Uterus (tissue), 4 donors: Measurements from ENCODE around the gene TMEM14B. TPM values are rescaled to one million over a fixed set of nuclear protein-coding genes. Genes with fewer than 3 reads are reported as not detected.

ENCODE experiments used
- DNase-seq, 2 donors: peaks; one replicate each; pipeline ENCODE4 v3.0.0-alpha.2; 2019 to 2020
- H3K27ac ChIP-seq, 2 donors: fragments of 200-600 bp; sonication (generic); 1 replicate in 1 of 2; 2 replicates in 1 of 2; pipeline ENCODE4 v1.5.1; 2016 to 2018
- H3K27me3 ChIP-seq, 2 donors: fragments of 200-600 bp; sonication (generic); one replicate each; pipeline ENCODE4 v1.5.1; 2018 to 2019; ENCODE audit warnings: control low read depth in 1 of 2
- H3K36me3 ChIP-seq, 2 donors: fragments of 200-600 bp; sonication (generic); one replicate each; pipeline ENCODE4 v1.5.1; 2019; ENCODE audit warnings: control low read depth in 1 of 2
- H3K4me1 ChIP-seq, 2 donors: fragments of 200-600 bp; sonication (generic); one replicate each; pipeline ENCODE4 v1.5.1; 2018 to 2019; ENCODE audit warnings: control low read depth in 1 of 2
- H3K4me3 ChIP-seq, 2 donors: fragments of 200-600 bp; sonication (generic); 1 replicate in 1 of 2; 2 replicates in 1 of 2; pipeline ENCODE4 v1.5.1; 2018 to 2019; ENCODE audit warnings: mild to moderate bottlenecking in 1 of 2
- H3K9me3 ChIP-seq, 2 donors: fragments of 200-600 bp; sonication (generic); one replicate each; pipeline ENCODE4 v1.5.1; 2019; ENCODE audit warnings: control low read depth in 1 of 2
- POLR2A ChIP-seq, 2 donors: fragments of 450-650 bp; IDR thresholded peaks; one replicate each; pipeline ENCODE4 v1.6.1; 2016; ENCODE audit warnings: antibody characterized with exemption in 2 of 2, mild to moderate bottlenecking in 1 of 2, moderate library complexity in 1 of 2
- intact Hi-C: fragments of 100-400 bp; cut with DNase I; formaldehyde crosslinking; loops from one replicate; pipeline ENCODE4 v1.15.1; 2023; ENCODE audit warnings: low total_unique reads
- total RNA-seq, 4 donors: library from RNA; depleted of rRNA in 3 of 4; stranded (reverse); fragments of >200 nt in 3 of 4; gene quantifications; one replicate each; pipeline versions ENCODE4 v1.1.0 to v1.2.4, GENCODE V29; 2014 to 2023
- TF ChIP-seq, protein P1 (sequence below), 4 experiments: fragments of 200-600 bp in 2 of 4; fragments of 450-650 bp in 2 of 4; sonication (generic) in 2 of 4; IDR thresholded peaks; one replicate each; pipeline ENCODE4 v1.5.1; 2016 to 2019; ENCODE audit warnings: antibody characterized with exemption in 4 of 4, mild to moderate bottlenecking in 2 of 4, moderate library complexity in 1 of 4
- donor health status: DM: yes; HTN: yes; CAD: no.

TMEM14B gene
- total RNA-seq, 4 donors from 2014 or later: 48.5 to 71.9 (median 54.6) TPM

DNA sequence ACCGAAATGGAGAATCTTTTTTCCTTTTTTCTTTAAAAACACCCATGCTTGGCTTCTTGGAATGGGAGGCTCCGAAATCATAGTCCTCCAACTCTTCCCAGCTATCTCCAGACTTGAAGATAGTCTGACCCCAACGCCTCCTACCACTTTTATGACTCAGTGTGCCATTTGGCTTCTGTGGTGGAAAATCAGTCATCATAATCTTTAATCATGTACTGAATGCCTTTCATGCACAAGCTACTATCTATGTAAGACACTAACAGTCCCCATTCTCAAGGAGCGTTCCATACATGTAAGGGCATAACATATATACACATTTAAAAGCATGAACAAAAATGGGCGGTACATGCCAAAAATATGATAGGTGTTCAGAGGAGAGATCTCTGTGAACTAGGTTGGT, 44.1 kb downstream of the TMEM14B start:
- H3K9me3 ChIP-seq: no peaks in the 10 kb centered on the region
- intact Hi-C loops: no loop called here
- DNase-seq: no peak
- no peak overlapping the region for H3K27ac ChIP-seq
- no peaks in the 10 kb centered on the region for H3K27me3 ChIP-seq
- H3K36me3 ChIP-seq: no peaks in the 10 kb centered on the region
- H3K4me1 ChIP-seq: no peaks in the 10 kb centered on the region
- TF ChIP-seq, protein P1, sequence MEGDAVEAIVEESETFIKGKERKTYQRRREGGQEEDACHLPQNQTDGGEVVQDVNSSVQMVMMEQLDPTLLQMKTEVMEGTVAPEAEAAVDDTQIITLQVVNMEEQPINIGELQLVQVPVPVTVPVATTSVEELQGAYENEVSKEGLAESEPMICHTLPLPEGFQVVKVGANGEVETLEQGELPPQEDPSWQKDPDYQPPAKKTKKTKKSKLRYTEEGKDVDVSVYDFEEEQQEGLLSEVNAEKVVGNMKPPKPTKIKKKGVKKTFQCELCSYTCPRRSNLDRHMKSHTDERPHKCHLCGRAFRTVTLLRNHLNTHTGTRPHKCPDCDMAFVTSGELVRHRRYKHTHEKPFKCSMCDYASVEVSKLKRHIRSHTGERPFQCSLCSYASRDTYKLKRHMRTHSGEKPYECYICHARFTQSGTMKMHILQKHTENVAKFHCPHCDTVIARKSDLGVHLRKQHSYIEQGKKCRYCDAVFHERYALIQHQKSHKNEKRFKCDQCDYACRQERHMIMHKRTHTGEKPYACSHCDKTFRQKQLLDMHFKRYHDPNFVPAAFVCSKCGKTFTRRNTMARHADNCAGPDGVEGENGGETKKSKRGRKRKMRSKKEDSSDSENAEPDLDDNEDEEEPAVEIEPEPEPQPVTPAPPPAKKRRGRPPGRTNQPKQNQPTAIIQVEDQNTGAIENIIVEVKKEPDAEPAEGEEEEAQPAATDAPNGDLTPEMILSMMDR (IDR thresholded peaks at IDR 0.05): no peak
- no peak for TF ChIP-seq POLR2A (IDR thresholded peaks at IDR 0.05)
- no peak overlapping the region for H3K4me3 ChIP-seq

DNA sequence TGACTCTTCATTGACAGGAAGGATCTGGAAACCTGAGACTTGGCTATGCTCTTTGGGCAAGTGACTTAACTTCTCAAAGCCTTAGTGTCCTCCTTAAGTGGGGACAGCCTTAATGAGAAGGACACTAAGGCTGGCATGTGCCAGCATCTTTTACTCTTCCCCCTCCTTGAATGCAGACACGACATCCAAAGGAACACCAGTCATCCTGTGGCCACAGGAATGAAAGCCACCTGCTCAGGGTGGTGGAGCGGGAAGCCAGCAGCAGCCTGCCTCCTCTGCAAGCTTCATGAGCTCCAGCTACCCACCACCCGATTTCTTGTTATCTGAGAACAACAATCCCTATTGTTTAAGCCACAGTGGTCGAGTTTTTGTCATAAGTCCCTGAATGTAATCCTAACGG, 44.5 kb downstream of the TMEM14B start:
- Histone ChIP-seq H3K4me1 (no peaks in the 10 kb centered on the region), H3K27me3 (no peaks in the 10 kb centered on the region), H3K9me3 (no peaks in the 10 kb centered on the region), H3K36me3 (no peaks in the 10 kb centered on the region), H3K27ac (no peak overlapping the region), H3K4me3 (no peak overlapping the region)
- DNase-seq: no peak
- TF ChIP-seq, protein P1 (IDR thresholded peaks at IDR 0.05): no peak
- TF ChIP-seq POLR2A (IDR thresholded peaks at IDR 0.05): no peak
- intact Hi-C loops: no loop called here

DNA sequence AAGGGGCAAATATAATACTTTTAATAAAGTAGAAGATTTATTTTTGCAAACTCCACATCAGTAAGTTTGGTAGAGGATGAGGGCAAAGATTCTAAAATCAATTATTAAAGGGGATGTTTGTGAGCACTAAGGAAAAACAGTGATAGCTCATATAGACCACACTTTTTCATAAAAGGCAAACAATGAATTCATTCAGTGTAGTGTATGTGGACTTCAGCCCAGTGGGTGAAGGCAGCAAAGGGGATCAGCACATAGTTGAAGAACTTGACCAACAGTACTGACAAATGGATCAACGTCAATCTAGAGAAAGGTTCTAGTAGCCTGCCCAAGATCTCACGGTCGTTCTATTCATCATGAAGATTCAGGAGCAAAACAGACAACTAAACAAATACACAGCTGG, 45.4 kb downstream of the TMEM14B start:
- TF ChIP-seq POLR2A (IDR thresholded peaks at IDR 0.05): no peak
- TF ChIP-seq, protein P1 (IDR thresholded peaks at IDR 0.05): no peak
- Histone ChIP-seq H3K4me1 (no peaks in the 10 kb centered on the region), H3K4me3 (no peak overlapping the region), H3K9me3 (no peaks in the 10 kb centered on the region), H3K27ac (no peak overlapping the region), H3K36me3 (no peaks in the 10 kb centered on the region), H3K27me3 (no peaks in the 10 kb centered on the region)
- DNase-seq: no peak
- intact Hi-C loops: no loop called here

DNA sequence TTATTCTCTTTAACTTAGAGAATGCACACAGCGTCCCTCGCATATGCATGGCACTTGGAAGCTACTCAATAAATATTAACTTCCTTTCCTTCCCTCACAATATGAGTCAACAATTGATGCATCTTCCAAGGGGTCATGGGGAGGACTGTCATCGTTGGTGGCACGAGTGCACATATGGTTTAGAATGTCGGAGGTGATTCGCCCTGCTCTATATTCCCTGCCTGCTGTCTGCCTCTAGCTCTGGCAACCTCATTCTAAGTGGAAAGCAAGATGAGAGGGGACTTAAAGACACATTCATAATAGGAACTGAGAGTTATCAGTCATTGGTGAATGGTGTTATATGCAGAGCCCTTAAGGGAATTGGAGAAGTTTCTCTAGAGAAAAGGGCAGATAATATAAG, 46.1 kb downstream of the TMEM14B start:
- TF ChIP-seq POLR2A (IDR thresholded peaks at IDR 0.05): no peak
- TF ChIP-seq, protein P1 (IDR thresholded peaks at IDR 0.05): no peak
- Histone ChIP-seq H3K27ac (no peak overlapping the region), H3K36me3 (no peaks in the 10 kb centered on the region), H3K27me3 (no peaks in the 10 kb centered on the region), H3K4me1 (no peaks in the 10 kb centered on the region), H3K9me3 (no peaks in the 10 kb centered on the region), H3K4me3 (no peak overlapping the region)
- DNase-seq: no peak
- intact Hi-C loops: no loop called here

DNA sequence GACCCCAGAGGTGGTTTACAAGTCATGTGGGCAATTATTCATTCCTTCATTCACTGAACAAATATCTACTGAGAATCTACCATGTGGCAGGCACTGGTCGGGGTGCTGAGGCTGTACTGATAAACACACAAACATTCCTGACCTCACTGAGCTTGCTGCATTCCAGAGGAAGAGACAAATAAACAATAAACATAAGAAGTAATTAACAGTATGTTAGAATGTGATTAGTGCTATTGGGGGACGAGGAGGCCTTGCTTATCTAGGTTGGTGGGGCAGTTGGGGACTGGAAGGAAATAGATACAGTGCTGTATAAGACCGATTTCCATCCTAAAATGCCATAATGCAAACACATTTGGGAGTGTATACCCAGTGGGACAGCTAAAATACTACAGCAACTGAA, 46.6 kb downstream of the TMEM14B start:
- no peaks in the 10 kb centered on the region for H3K9me3 ChIP-seq
- no peaks in the 10 kb centered on the region for H3K36me3 ChIP-seq
- no peak overlapping the region for H3K4me3 ChIP-seq
- no peaks in the 10 kb centered on the region for H3K27me3 ChIP-seq
- intact Hi-C loops: no loop called here
- DNase-seq: no peak
- TF ChIP-seq, protein P1 (IDR thresholded peaks at IDR 0.05): no peak
- no peak for TF ChIP-seq POLR2A (IDR thresholded peaks at IDR 0.05)
- no peaks in the 10 kb centered on the region for H3K4me1 ChIP-seq
- no peak overlapping the region for H3K27ac ChIP-seq
